IPS-18c (cell line): Measurements from ENCODE around the gene ZEB1.

Source experiments
- H3K4me3 ChIP-seq: 2 replicates; pipeline ENCODE4 v1.7.0; 2013; ENCODE audit warnings: low read depth, mild to moderate bottlenecking, low read length, moderate library complexity; ENCODE audit not compliant: insufficient read depth
- H3K9me3 ChIP-seq: one replicate; pipeline ENCODE4 v1.6.1; 2013; ENCODE audit warnings: mild to moderate bottlenecking, low read length, moderate library complexity; ENCODE audit not compliant: control insufficient read depth, insufficient read depth

The ZEB1 gene

GRCh38 chr10:31431021-31431420 lies 112.0 kb downstream of the ZEB1 start:
- no peaks in the 10 kb centered on the region for H3K9me3 ChIP-seq
- H3K4me3 ChIP-seq, result no peak overlapping the region

GRCh38 chr10:31437959-31438358 lies 118.9 kb downstream of the ZEB1 start:
- no peaks in the 10 kb centered on the region for H3K9me3 ChIP-seq
- no peak overlapping the region for H3K4me3 ChIP-seq

GRCh38 chr10:31451766-31452165 lies 132.8 kb downstream of the ZEB1 start:
- Histone ChIP-seq H3K4me3 (no peak overlapping the region), H3K9me3 (no peaks in the 10 kb centered on the region)

- no peak overlapping the region for H3K4me3 ChIP-seq
- H3K9me3 ChIP-seq, result no peaks in the 10 kb centered on the region
Measured at GRCh38 chr10:31456468-31456867, 137.5 kb downstream of the ZEB1 start.

GRCh38 chr10:31457858-31458257 lies 138.8 kb downstream of the ZEB1 start:
- H3K4me3 ChIP-seq, result no peak overlapping the region
- H3K9me3 ChIP-seq, result no peaks in the 10 kb centered on the region

GRCh38 chr10:31458974-31459373 lies 140.0 kb downstream of the ZEB1 start:
- Histone ChIP-seq H3K9me3 (no peaks in the 10 kb centered on the region), H3K4me3 (no peak overlapping the region)

- H3K9me3 ChIP-seq, result no peaks in the 10 kb centered on the region
- no peak overlapping the region for H3K4me3 ChIP-seq
Measured at GRCh38 chr10:31460242-31460641, 141.2 kb downstream of the ZEB1 start.

- H3K9me3 ChIP-seq, result no peaks in the 10 kb centered on the region
- no peak overlapping the region for H3K4me3 ChIP-seq
Measured at GRCh38 chr10:31464552-31464951, 145.5 kb downstream of the ZEB1 start.

GRCh38 chr10:31466313-31466712 lies 147.3 kb downstream of the ZEB1 start:
- H3K9me3 ChIP-seq, result no peaks in the 10 kb centered on the region

GRCh38 chr10:31467791-31468535 lies 148.9 kb downstream of the ZEB1 start:
- Histone ChIP-seq H3K4me3 (no peak overlapping the region), H3K9me3 (no peaks in the 10 kb centered on the region)

More at GRCh38 chr10:31466313-31466712, 147.3 kb downstream of the ZEB1 start:
- no peak overlapping the region for H3K4me3 ChIP-seq

GRCh38 chr10:31468536-31468859 lies 149.5 kb downstream of the ZEB1 start:
- Histone ChIP-seq H3K9me3 (no peaks in the 10 kb centered on the region), H3K4me3 (no peak overlapping the region)

- H3K4me3 ChIP-seq, result no peak overlapping the region
- no peaks in the 10 kb centered on the region for H3K9me3 ChIP-seq
Measured at GRCh38 chr10:31475519-31475918, 156.5 kb downstream of the ZEB1 start.

- Histone ChIP-seq H3K4me3 (no peak overlapping the region), H3K9me3 (no peaks in the 10 kb centered on the region)
Measured at GRCh38 chr10:31476088-31476487, 157.1 kb downstream of the ZEB1 start.

GRCh38 chr10:31477584-31477983 lies 158.6 kb downstream of the ZEB1 start:
- H3K4me3 ChIP-seq, result no peak overlapping the region
- H3K9me3 ChIP-seq, result no peaks in the 10 kb centered on the region

- no peaks in the 10 kb centered on the region for H3K9me3 ChIP-seq
- H3K4me3 ChIP-seq, result no peak overlapping the region
Measured at GRCh38 chr10:31479752-31480151, 160.7 kb downstream of the ZEB1 start.

GRCh38 chr10:31483546-31483945 lies 164.5 kb downstream of the ZEB1 start:
- Histone ChIP-seq H3K9me3 (no peaks in the 10 kb centered on the region), H3K4me3 (no peak overlapping the region)

- H3K4me3 ChIP-seq, result no peak overlapping the region
Measured at GRCh38 chr10:31484431-31485135, 165.6 kb downstream of the ZEB1 start.

GRCh38 chr10:31490858-31491504 lies 172.0 kb downstream of the ZEB1 start:
- H3K9me3 ChIP-seq, result no peaks in the 10 kb centered on the region
- H3K4me3 ChIP-seq, result no peak overlapping the region

More at GRCh38 chr10:31484431-31485135, 165.6 kb downstream of the ZEB1 start:
- no peaks in the 10 kb centered on the region for H3K9me3 ChIP-seq
